Psoas muscle (tissue), 8 donors: Measurements from ENCODE around the gene APBB1IP. TPM values are rescaled to one million over a fixed set of nuclear protein-coding genes. Genes with fewer than 3 reads are reported as not detected.

ENCODE experiments used
- ATAC-seq, 4 donors: fragments of 200-7000 bp; cut with Tn5 transposase; one replicate each; pipeline ENCODE4 v1.9.1; 2020; ENCODE audit warnings: moderate library complexity in 3 of 4, mild to moderate bottlenecking in 2 of 4
- DNase-seq, 2 donors: peaks; one replicate each; pipeline ENCODE4 v3.0.0-alpha.2; 2020
- H3K27ac ChIP-seq: fragments of 200-600 bp; one replicate; pipeline ENCODE4 v1.8.0; 2022
- H3K27me3 ChIP-seq, 3 donors: fragments of 200-600 bp in 1 of 3; one replicate each; pipeline versions ENCODE4 v1.6.1 to v1.8.0; 2013 to 2022; ENCODE audit warnings: low read length in 2 of 3, mild to moderate bottlenecking in 2 of 3, moderate library complexity in 1 of 3; ENCODE audit not compliant: insufficient read depth in 3 of 3
- H3K36me3 ChIP-seq, 2 donors: fragments of 200-600 bp in 1 of 2; one replicate each; pipeline versions ENCODE4 v1.6.1 to v1.8.0; 2013 to 2022; ENCODE audit warnings: low read depth in 1 of 2, mild to moderate bottlenecking in 1 of 2, moderate library complexity in 1 of 2; ENCODE audit not compliant: insufficient read depth in 1 of 2
- H3K4me1 ChIP-seq: fragments of 200-600 bp; one replicate; pipeline ENCODE4 v1.8.0; 2022
- H3K4me3 ChIP-seq: fragments of 200-600 bp; one replicate; pipeline ENCODE4 v1.8.0; 2022; ENCODE audit warnings: mild to moderate bottlenecking
- H3K9me3 ChIP-seq: fragments of 200-600 bp; one replicate; pipeline ENCODE4 v1.8.0; 2022
- WGBS, 3 donors: extraction: QIAGEN DNeasy Blood & Tissue Kit; methylation state at CpG; one replicate each; pipeline versions ENCODE4 v1.1.6 to v1.1.7; 2013; 5-methylcytosine and 5-hydroxymethylcytosine counted together
- intact Hi-C, 2 donors: fragments of 100-400 bp; cut with DNase I; formaldehyde crosslinking; loops; one replicate each; pipeline versions ENCODE4 v1.11.0 to v1.14.2; 2022
- polyA plus RNA-seq, 3 donors: library from polyadenylated mRNA; stranded (reverse); fragments of 200-250 nt; gene quantifications; one replicate each; pipeline ENCODE4 v1.2.3, GENCODE V29; 2013
- total RNA-seq, 4 donors: library from RNA; stranded (reverse); fragmentation: NEBNext Ultra II Directional in 2 of 4; extraction: Animal tissue kit (Norgen Biotek cat#: 25700) in 2 of 4; gene quantifications; one replicate each; pipeline versions ENCODE4 v1.2.1 to v1.2.4, GENCODE V29; 2021 to 2023
- TF ChIP-seq, protein P1 (sequence below): fragments of 200-600 bp; IDR thresholded peaks from one replicate; pipeline ENCODE4 v1.8.0; 2022; ENCODE audit warnings: antibody characterized with exemption
- donor health status: healthy with polysubstance abuse.
- donor health status: DM: no; HTN: no; CAD: no; lungs with moderate emphysema.
- donor health status: Bipolar disorder and iron deficiency.
- donor health status: healthy.
- donor health status: DM: yes; HTN: yes; CAD: no.
- donor health status: DM: no; HTN: no; CAD: no.
- donor health status: DM: no; HTN: no; CAD: no.
- donor health status: DM: yes; HTN: yes; CAD: no.

APBB1IP gene
- total and polyA plus RNA-seq, 7 donors = 0.25 to 2.8 (median 0.86) TPM

DNA sequence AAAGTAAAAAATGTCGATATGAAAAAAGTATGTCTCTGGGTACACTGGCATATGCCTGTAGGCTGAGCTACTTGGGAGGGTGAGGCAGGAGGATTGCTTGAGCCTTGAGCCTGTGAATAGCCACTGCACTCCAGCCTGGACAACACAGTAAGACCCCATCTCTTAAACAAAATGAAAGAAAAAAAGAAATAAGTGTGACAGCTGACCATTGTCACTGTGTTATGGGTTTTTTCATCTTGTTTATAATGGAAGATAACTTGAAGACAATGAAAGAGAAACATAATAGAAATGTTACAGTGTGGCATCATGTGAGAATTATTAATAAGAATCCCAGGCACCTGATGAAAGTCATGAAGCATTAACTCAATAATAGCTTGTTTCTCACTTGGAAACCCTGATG is 75.0 kb downstream of the APBB1IP start:
- H3K4me1 ChIP-seq = no peaks in the 10 kb centered on the region
- no peaks in the 10 kb centered on the region for H3K36me3 ChIP-seq
- no peak for ATAC-seq
- intact Hi-C loops = no loop called here
- H3K4me3 ChIP-seq = no peak overlapping the region
- TF ChIP-seq, protein P1, sequence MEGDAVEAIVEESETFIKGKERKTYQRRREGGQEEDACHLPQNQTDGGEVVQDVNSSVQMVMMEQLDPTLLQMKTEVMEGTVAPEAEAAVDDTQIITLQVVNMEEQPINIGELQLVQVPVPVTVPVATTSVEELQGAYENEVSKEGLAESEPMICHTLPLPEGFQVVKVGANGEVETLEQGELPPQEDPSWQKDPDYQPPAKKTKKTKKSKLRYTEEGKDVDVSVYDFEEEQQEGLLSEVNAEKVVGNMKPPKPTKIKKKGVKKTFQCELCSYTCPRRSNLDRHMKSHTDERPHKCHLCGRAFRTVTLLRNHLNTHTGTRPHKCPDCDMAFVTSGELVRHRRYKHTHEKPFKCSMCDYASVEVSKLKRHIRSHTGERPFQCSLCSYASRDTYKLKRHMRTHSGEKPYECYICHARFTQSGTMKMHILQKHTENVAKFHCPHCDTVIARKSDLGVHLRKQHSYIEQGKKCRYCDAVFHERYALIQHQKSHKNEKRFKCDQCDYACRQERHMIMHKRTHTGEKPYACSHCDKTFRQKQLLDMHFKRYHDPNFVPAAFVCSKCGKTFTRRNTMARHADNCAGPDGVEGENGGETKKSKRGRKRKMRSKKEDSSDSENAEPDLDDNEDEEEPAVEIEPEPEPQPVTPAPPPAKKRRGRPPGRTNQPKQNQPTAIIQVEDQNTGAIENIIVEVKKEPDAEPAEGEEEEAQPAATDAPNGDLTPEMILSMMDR = no peak
- H3K27me3 ChIP-seq = no peaks in the 10 kb centered on the region
- no peak overlapping the region for H3K27ac ChIP-seq
- no peak for DNase-seq
- H3K9me3 ChIP-seq = peaks cover 2% of the 10 kb centered on the region
- 78 to 83% (median 82%) methylated on average over 1 of the region's 1 CpG for WGBS, 3 donors

- Histone ChIP-seq H3K36me3 (no peaks in the 10 kb centered on the region), H3K27ac (no peak overlapping the region), H3K4me3 (no peak overlapping the region), H3K9me3 (peaks cover 2% of the 10 kb centered on the region), H3K27me3 (no peaks in the 10 kb centered on the region), H3K4me1 (no peaks in the 10 kb centered on the region)
- TF ChIP-seq, protein P1 = no peak
- ATAC-seq (no peak), DNase-seq (no peak)
- 44 to 50% (median 46%) methylated on average over 10 to 11 of the region's 11 CpGs for WGBS, 3 donors
- intact Hi-C loops = no loop called here
Measured at GRCh38 chr10:26516540-26517101, 78.5 kb downstream of the APBB1IP start.

DNA sequence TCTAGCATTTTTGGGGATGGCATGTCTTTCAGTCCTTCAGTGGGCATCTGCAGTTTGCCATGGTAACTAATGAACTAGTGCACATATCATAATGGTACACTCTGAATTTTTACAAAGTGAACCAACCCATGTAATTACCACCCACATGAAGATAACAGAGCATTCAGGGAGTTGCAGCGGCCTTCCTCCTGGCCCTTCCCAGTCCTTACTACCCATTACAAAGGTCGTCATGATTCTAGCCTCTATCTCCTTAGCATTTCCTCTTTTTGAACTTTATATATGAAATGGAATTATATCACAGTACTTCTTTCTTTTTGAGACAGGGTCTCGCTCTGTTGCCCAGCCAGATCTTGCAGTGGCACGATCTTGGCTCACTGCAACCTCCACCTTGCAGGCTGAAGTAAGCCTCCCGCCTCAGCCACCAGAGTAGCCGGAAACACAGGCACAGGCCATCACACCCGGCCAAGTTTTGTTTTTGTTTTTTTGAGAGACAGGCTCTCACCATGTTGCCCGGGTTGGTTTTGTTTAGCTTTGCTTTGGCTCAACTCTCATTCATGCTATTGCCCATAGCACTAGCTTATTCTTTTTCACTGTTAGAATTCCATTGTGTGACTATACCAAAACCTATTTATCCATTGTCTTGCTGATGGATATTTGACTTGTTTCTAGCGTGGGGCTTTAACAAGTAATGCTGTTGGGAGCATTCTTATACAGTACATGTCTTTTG is 79.2 kb downstream of the APBB1IP start:
- H3K9me3 ChIP-seq = peaks cover 2% of the 10 kb centered on the region
- H3K27ac ChIP-seq = no peak overlapping the region
- ATAC-seq (no peak), DNase-seq (no peak)
- intact Hi-C loops = no loop called here
- H3K4me3 ChIP-seq = no peak overlapping the region
- WGBS, 3 donors = 73 to 80% (median 79%) methylated on average over 9 of the region's 9 CpGs
- no peaks in the 10 kb centered on the region for H3K4me1 ChIP-seq
- TF ChIP-seq, protein P1 = no peak
- no peaks in the 10 kb centered on the region for H3K27me3 ChIP-seq
- no peaks in the 10 kb centered on the region for H3K36me3 ChIP-seq

DNA sequence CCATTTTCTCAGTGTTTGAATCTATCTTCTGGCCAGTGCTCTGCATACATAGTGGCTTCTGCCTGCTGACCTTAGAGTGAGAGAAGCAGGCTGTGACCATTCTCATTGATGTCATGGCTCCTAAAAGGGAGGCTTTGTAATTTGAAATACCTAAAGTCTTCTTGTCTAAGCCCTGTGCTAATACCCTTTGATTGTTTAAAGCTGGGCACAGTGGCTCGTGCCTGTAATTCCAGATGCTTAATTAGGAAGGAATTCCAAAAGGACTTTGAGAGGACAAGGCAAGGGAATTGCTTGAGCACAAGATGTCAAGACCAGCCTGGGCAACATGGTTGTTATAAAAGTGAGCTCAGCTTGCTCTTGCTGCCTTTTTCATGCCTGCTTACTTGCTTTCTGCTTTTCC is 81.7 kb downstream of the APBB1IP start:
- Histone ChIP-seq H3K36me3 (no peaks in the 10 kb centered on the region), H3K4me1 (no peaks in the 10 kb centered on the region), H3K4me3 (no peak overlapping the region), H3K27me3 (no peaks in the 10 kb centered on the region), H3K27ac (no peak overlapping the region), H3K9me3 (no peaks in the 10 kb centered on the region)
- ATAC-seq (no peak), DNase-seq (no peak)
- TF ChIP-seq, protein P1 = no peak
- WGBS, 3 donors = 36 to 46% (median 38%) methylated on average over 1 of the region's 1 CpG
- intact Hi-C loops = no loop called here

GRCh38 chr10:26520575-26520974 is 82.4 kb downstream of the APBB1IP start:
- 65 to 70% (median 67%) methylated on average over 1 of the region's 1 CpG for WGBS, 3 donors
- Histone ChIP-seq H3K4me3 (no peak overlapping the region), H3K36me3 (no peaks in the 10 kb centered on the region), H3K27me3 (no peaks in the 10 kb centered on the region), H3K4me1 (no peaks in the 10 kb centered on the region), H3K9me3 (no peaks in the 10 kb centered on the region), H3K27ac (no peak overlapping the region)
- DNase-seq (no peak), ATAC-seq (no peak)
- TF ChIP-seq, protein P1 = no peak
- intact Hi-C loops = no loop called here
